ENCODE data around the gene MPG. TPM values are rescaled to one million over a fixed set of nuclear protein-coding genes. Genes with fewer than 3 reads are reported as not detected.

Gene MPG
- total RNA-seq, 1 experiment from 2014 or later: 85.7 TPM

- ATAC-seq: no peak
Observed at GRCh38 chr16:60166-60565, 17.9 kb upstream of the MPG start.

GRCh38 chr16:60929-61878 is 16.8 kb upstream of the MPG start:
- no TSS peak for BruUV-seq (replicated peaks)
- ChIA-PET CTCF (no interaction called here), POLR2A (no interaction called here)
- H3K4me1 ChIP-seq (ENCODE audit: control insufficient read depth, insufficient read depth, low read length): peaks cover 4% of the 10 kb centered on the region; the same call in 1 of the 2 replicates
- ATAC-seq (no peak), DNase-seq (ENCODE audit: low read depth, low spot score) (no peak)
- no peaks in the 10 kb centered on the region for H3K36me3 ChIP-seq (ENCODE audit: control insufficient read depth, insufficient read depth, low read length)
- no peak overlapping the region for H3K27ac ChIP-seq (ENCODE audit: low read length)
- no peaks in the 10 kb centered on the region for H3K27me3 ChIP-seq (ENCODE audit: control insufficient read depth, insufficient read depth, low read length)
- in situ Hi-C loops (cut with HindIII; ENCODE audit: low pct_unique_long_range_greater_than_20kb, low sequenced_read_pairs): no loop called here
- H3K9me3 ChIP-seq (ENCODE audit: control insufficient read depth, insufficient read depth, low read depth, low read length): no peaks in the 10 kb centered on the region
- intact Hi-C loops (cut with micrococcal nuclease; ENCODE audit: unreplicated experiment): no loop called here
- no peak overlapping the region for H3K4me3 ChIP-seq (ENCODE audit: low read depth in 2 of 2, low read length in 2 of 2)
- TF ChIP-seq CTCF (IDR thresholded peaks at IDR 0.05) (no peak), SIN3A (IDR thresholded peaks at IDR 0.05; ENCODE audit: borderline replicate concordance, insufficient read depth, low read depth, low read length) (no peak), POLR2AphosphoS5 (IDR thresholded peaks at IDR 0.05; ENCODE audit: low read depth, low read length) (no peak), TCF7L2 (IDR thresholded peaks at IDR 0.05; ENCODE audit: low read depth, low read length) (no peak)

More at GRCh38 chr16:60166-60565, 17.9 kb upstream of the MPG start:
- BruUV-seq (replicated peaks): no TSS peak
- Histone ChIP-seq H3K4me3 (ENCODE audit: low read depth in 2 of 2, low read length in 2 of 2) (no peak overlapping the region), H3K4me1 (ENCODE audit: control insufficient read depth, insufficient read depth, low read length) (peaks cover under 1% of the 10 kb centered on the region; the same call in 1 of the 2 replicates), H3K36me3 (ENCODE audit: control insufficient read depth, insufficient read depth, low read length) (no peaks in the 10 kb centered on the region), H3K9me3 (ENCODE audit: control insufficient read depth, insufficient read depth, low read depth, low read length) (no peaks in the 10 kb centered on the region), H3K27me3 (ENCODE audit: control insufficient read depth, insufficient read depth, low read length) (no peaks in the 10 kb centered on the region), H3K27ac (ENCODE audit: low read length) (no peak overlapping the region)
- in situ Hi-C loops (cut with HindIII; ENCODE audit: low pct_unique_long_range_greater_than_20kb, low sequenced_read_pairs) (no loop called here), intact Hi-C loops (cut with micrococcal nuclease; ENCODE audit: unreplicated experiment) (no loop called here)
- POLR2A ChIA-PET: no interaction called here
- TF ChIP-seq SIN3A (IDR thresholded peaks at IDR 0.05; ENCODE audit: borderline replicate concordance, insufficient read depth, low read depth, low read length): no peak
- no peak for TF ChIP-seq POLR2AphosphoS5 (IDR thresholded peaks at IDR 0.05; ENCODE audit: low read depth, low read length)
- TF ChIP-seq TCF7L2 (IDR thresholded peaks at IDR 0.05; ENCODE audit: low read depth, low read length): no peak
- TF ChIP-seq REST (IDR thresholded peaks at IDR 0.05; ENCODE audit: insufficient read depth in 1 of 2, low read depth in 2 of 2, low read length in 1 of 2): no peak
- TF ChIP-seq CTCF (IDR thresholded peaks at IDR 0.05): no peak
- no peak for DNase-seq (ENCODE audit: low read depth, low spot score)
- CTCF ChIA-PET: no interaction called here
